ENCODE data around the gene KIRREL3.

DNA sequence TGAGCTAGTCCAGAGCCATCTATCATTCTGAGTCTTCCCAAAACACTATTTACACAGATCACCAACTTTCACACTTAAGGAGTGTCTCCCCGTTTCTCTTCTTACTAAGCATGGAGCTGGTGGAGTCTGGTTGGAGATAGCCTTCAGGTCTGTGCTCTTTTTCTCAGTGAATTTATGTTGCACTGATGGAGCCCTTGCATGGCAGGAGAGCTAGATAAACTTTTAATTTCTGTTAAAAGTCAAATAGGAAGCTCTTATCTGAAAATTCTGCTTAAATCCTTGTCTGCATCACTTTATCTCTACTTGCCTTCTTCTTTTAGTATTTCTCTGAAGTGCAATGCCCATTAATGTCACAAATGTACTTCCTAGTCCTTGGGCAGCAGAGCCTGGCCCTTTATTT is 581.7 kb downstream of the KIRREL3 start:
- TF ChIP-seq, protein P1, sequence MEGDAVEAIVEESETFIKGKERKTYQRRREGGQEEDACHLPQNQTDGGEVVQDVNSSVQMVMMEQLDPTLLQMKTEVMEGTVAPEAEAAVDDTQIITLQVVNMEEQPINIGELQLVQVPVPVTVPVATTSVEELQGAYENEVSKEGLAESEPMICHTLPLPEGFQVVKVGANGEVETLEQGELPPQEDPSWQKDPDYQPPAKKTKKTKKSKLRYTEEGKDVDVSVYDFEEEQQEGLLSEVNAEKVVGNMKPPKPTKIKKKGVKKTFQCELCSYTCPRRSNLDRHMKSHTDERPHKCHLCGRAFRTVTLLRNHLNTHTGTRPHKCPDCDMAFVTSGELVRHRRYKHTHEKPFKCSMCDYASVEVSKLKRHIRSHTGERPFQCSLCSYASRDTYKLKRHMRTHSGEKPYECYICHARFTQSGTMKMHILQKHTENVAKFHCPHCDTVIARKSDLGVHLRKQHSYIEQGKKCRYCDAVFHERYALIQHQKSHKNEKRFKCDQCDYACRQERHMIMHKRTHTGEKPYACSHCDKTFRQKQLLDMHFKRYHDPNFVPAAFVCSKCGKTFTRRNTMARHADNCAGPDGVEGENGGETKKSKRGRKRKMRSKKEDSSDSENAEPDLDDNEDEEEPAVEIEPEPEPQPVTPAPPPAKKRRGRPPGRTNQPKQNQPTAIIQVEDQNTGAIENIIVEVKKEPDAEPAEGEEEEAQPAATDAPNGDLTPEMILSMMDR (conservative IDR thresholded peaks at IDR 0.05; ENCODE audit: low read depth, low read length), result no peak
- TF ChIP-seq MAZ (IDR thresholded peaks at IDR 0.05; ENCODE audit: borderline replicate concordance, low read depth, low read length) (no peak), NFE2L2 (IDR thresholded peaks at IDR 0.05; ENCODE audit: low read depth, low read length) (no peak), RFX5 (IDR thresholded peaks at IDR 0.05; ENCODE audit: low read depth, low read length) (no peak), POLR2A (IDR thresholded peaks at IDR 0.05; ENCODE audit: low read depth, low read length) (no peak), RAD21 (IDR thresholded peaks at IDR 0.05; ENCODE audit: low read length) (no peak), MAFK (IDR thresholded peaks at IDR 0.05; ENCODE audit: low read depth, low read length) (no peak), MXI1 (IDR thresholded peaks at IDR 0.05; ENCODE audit: borderline replicate concordance, low read depth, low read length) (no peak), SMC3 (IDR thresholded peaks at IDR 0.05; ENCODE audit: low read depth, low read length) (no peak), CEBPB (IDR thresholded peaks at IDR 0.05; ENCODE audit: low read depth, low read length) (no peak)
- TF ChIP-seq, protein P2, sequence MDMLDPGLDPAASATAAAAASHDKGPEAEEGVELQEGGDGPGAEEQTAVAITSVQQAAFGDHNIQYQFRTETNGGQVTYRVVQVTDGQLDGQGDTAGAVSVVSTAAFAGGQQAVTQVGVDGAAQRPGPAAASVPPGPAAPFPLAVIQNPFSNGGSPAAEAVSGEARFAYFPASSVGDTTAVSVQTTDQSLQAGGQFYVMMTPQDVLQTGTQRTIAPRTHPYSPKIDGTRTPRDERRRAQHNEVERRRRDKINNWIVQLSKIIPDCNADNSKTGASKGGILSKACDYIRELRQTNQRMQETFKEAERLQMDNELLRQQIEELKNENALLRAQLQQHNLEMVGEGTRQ (IDR thresholded peaks at IDR 0.05; ENCODE audit: low read depth, low read length), result no peak
- TF ChIP-seq, protein P3, sequence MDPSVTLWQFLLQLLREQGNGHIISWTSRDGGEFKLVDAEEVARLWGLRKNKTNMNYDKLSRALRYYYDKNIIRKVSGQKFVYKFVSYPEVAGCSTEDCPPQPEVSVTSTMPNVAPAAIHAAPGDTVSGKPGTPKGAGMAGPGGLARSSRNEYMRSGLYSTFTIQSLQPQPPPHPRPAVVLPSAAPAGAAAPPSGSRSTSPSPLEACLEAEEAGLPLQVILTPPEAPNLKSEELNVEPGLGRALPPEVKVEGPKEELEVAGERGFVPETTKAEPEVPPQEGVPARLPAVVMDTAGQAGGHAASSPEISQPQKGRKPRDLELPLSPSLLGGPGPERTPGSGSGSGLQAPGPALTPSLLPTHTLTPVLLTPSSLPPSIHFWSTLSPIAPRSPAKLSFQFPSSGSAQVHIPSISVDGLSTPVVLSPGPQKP (IDR thresholded peaks at IDR 0.05; ENCODE audit: borderline replicate concordance, low read depth, low read length), result no peak

All from IMR-90 (cell line).